ENCODE data around the gene CLDN1. TPM values are rescaled to one million over a fixed set of nuclear protein-coding genes. Genes with fewer than 3 reads are reported as not detected.

Gene CLDN1
- total RNA-seq, 1 experiment from 2014 or later: 4.4 TPM

- Mint-ChIP-seq H3K4me1 (peaks cover 14% of the 10 kb centered on the region), H3K27ac (no peak overlapping the region), H3K9me3 (peaks cover 8% of the 10 kb centered on the region; the same call in 1 of the 2 replicates), H3K4me3 (no peak overlapping the region), H3K27me3 (ENCODE audit: low read depth) (no peaks in the 10 kb centered on the region), H3K36me3 (no peaks in the 10 kb centered on the region)
- no peak for TF ChIP-seq SMAD4 (CRISPR knock-in tag; IDR thresholded peaks at IDR 0.05)
- TF ChIP-seq JAZF1 (CRISPR knock-in tag; IDR thresholded peaks at IDR 0.05): no peak
- TF ChIP-seq EMX1 (CRISPR knock-in tag; IDR thresholded peaks at IDR 0.05): no peak
- TF ChIP-seq FOXP1 (CRISPR knock-in tag; IDR thresholded peaks at IDR 0.05; ENCODE audit: borderline replicate concordance): no peak
- no peak for TF ChIP-seq ZNF512 (CRISPR knock-in tag; IDR thresholded peaks at IDR 0.05; ENCODE audit: borderline replicate concordance)
- TF ChIP-seq, protein P1, sequence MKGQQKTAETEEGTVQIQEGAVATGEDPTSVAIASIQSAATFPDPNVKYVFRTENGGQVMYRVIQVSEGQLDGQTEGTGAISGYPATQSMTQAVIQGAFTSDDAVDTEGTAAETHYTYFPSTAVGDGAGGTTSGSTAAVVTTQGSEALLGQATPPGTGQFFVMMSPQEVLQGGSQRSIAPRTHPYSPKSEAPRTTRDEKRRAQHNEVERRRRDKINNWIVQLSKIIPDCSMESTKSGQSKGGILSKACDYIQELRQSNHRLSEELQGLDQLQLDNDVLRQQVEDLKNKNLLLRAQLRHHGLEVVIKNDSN (CRISPR knock-in tag; IDR thresholded peaks at IDR 0.05): no peak
- TF ChIP-seq CBFB (CRISPR knock-in tag; IDR thresholded peaks at IDR 0.05; ENCODE audit: low read depth): no peak
- CTCF ChIA-PET: no interaction called here
- DNase-seq (ENCODE audit: low spot score) (no peak), ATAC-seq (no peak)
- POLR2A ChIA-PET: no interaction called here
Observed at GRCh38 chr3:190368881-190369280, 46.6 kb upstream of the CLDN1 start.

DNA sequence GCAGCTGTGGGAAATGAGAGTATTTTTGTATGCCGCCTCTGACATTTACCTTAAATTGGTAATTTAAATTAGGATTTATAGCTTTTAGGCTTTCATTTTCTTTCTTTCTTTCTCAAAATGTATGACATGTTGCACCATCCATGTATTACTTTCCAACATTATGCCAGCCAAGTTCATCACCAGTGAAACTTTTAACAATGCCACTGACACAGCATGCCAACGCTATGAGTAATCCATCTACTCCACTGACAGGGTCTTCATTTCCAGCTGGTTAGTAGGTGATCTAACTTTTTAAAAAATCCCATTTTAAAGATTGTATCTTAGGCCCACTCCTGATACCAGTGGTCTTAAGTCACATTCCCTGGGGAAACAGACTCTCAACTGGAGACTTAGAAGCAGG, 43.9 kb upstream of the CLDN1 start:
- CTCF ChIA-PET: interaction anchor here (0.8 kb wide), 1 partner anchor 44 kb away, joined by 3 read pairs; the partner anchor contains the start of gene CLDN1
- ATAC-seq: no peak
- Mint-ChIP-seq H3K36me3 (peaks cover 2% of the 10 kb centered on the region; the same call in 1 of the 2 replicates), H3K4me3 (no peak overlapping the region), H3K27ac (no peak overlapping the region), H3K4me1 (peaks cover 35% of the 10 kb centered on the region), H3K9me3 (peaks cover 11% of the 10 kb centered on the region), H3K27me3 (ENCODE audit: low read depth) (no peaks in the 10 kb centered on the region)
- no peak for DNase-seq (ENCODE audit: low spot score)
- POLR2A ChIA-PET: interaction anchor here (0.6 kb wide), 1 partner anchor 1775 kb away, joined by 3 read pairs; no protein-coding TSS in a partner anchor
- TF ChIP-seq ZNF121 (CRISPR knock-in tag; IDR thresholded peaks at IDR 0.05) (no peak), SMAD3 (CRISPR knock-in tag; IDR thresholded peaks at IDR 0.05; ENCODE audit: borderline replicate concordance) (no peak), TEAD4 (CRISPR knock-in tag; IDR thresholded peaks at IDR 0.05) (no peak), GRHL2 (CRISPR knock-in tag; IDR thresholded peaks at IDR 0.05; ENCODE audit: insufficient replicate concordance, severe bottlenecking) (no peak), ZNF317 (CRISPR knock-in tag; IDR thresholded peaks at IDR 0.05; ENCODE audit: borderline replicate concordance, low read depth) (no peak)
- TF ChIP-seq, protein P2, sequence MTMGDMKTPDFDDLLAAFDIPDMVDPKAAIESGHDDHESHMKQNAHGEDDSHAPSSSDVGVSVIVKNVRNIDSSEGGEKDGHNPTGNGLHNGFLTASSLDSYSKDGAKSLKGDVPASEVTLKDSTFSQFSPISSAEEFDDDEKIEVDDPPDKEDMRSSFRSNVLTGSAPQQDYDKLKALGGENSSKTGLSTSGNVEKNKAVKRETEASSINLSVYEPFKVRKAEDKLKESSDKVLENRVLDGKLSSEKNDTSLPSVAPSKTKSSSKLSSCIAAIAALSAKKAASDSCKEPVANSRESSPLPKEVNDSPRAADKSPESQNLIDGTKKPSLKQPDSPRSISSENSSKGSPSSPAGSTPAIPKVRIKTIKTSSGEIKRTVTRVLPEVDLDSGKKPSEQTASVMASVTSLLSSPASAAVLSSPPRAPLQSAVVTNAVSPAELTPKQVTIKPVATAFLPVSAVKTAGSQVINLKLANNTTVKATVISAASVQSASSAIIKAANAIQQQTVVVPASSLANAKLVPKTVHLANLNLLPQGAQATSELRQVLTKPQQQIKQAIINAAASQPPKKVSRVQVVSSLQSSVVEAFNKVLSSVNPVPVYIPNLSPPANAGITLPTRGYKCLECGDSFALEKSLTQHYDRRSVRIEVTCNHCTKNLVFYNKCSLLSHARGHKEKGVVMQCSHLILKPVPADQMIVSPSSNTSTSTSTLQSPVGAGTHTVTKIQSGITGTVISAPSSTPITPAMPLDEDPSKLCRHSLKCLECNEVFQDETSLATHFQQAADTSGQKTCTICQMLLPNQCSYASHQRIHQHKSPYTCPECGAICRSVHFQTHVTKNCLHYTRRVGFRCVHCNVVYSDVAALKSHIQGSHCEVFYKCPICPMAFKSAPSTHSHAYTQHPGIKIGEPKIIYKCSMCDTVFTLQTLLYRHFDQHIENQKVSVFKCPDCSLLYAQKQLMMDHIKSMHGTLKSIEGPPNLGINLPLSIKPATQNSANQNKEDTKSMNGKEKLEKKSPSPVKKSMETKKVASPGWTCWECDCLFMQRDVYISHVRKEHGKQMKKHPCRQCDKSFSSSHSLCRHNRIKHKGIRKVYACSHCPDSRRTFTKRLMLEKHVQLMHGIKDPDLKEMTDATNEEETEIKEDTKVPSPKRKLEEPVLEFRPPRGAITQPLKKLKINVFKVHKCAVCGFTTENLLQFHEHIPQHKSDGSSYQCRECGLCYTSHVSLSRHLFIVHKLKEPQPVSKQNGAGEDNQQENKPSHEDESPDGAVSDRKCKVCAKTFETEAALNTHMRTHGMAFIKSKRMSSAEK (CRISPR knock-in tag; IDR thresholded peaks at IDR 0.05; ENCODE audit: borderline replicate concordance): no peak
- TF ChIP-seq, protein P3, sequence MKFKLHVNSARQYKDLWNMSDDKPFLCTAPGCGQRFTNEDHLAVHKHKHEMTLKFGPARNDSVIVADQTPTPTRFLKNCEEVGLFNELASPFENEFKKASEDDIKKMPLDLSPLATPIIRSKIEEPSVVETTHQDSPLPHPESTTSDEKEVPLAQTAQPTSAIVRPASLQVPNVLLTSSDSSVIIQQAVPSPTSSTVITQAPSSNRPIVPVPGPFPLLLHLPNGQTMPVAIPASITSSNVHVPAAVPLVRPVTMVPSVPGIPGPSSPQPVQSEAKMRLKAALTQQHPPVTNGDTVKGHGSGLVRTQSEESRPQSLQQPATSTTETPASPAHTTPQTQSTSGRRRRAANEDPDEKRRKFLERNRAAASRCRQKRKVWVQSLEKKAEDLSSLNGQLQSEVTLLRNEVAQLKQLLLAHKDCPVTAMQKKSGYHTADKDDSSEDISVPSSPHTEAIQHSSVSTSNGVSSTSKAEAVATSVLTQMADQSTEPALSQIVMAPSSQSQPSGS (CRISPR knock-in tag; IDR thresholded peaks at IDR 0.05; ENCODE audit: borderline replicate concordance, low read depth): no peak

GRCh38 chr3:190362258-190362657, 40.0 kb upstream of the CLDN1 start:
- no peaks in the 10 kb centered on the region for H3K27me3 Mint-ChIP-seq (ENCODE audit: low read depth)
- peaks cover 11% of the 10 kb centered on the region for H3K9me3 Mint-ChIP-seq
- CTCF ChIA-PET: interaction anchor here (1.3 to 1.9 kb wide), 2 partner anchors 22 to 40 kb away, joined by 3 to 7 read pairs; partner anchors contain the start of gene CLDN1
- TF ChIP-seq ZNF263 (CRISPR knock-in tag; IDR thresholded peaks at IDR 0.05; ENCODE audit: low read depth) (no peak), NR3C1 (CRISPR knock-in tag; conservative IDR thresholded peaks at IDR 0.05; ENCODE audit: low read depth) (no peak), ZNF232 (CRISPR knock-in tag; IDR thresholded peaks at IDR 0.05) (no peak), CREM (CRISPR knock-in tag; IDR thresholded peaks at IDR 0.05) (no peak), ESRRA (CRISPR knock-in tag; IDR thresholded peaks at IDR 0.05; ENCODE audit: borderline replicate concordance) (no peak), ERG (CRISPR knock-in tag; IDR thresholded peaks at IDR 0.05) (no peak), SOX15 (CRISPR knock-in tag; IDR thresholded peaks at IDR 0.05) (no peak)
- TF ChIP-seq, protein P4, sequence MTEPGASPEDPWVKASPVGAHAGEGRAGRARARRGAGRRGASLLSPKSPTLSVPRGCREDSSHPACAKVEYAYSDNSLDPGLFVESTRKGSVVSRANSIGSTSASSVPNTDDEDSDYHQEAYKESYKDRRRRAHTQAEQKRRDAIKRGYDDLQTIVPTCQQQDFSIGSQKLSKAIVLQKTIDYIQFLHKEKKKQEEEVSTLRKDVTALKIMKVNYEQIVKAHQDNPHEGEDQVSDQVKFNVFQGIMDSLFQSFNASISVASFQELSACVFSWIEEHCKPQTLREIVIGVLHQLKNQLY (CRISPR knock-in tag; IDR thresholded peaks at IDR 0.05): no peak

More at GRCh38 chr3:190362258-190362657, 40.0 kb upstream of the CLDN1 start:
- peak overlapping the region; percentile 40 for H3K27ac Mint-ChIP-seq
- DNase-seq (ENCODE audit: low spot score): peak; percentile 30
- ATAC-seq: peak; percentile 66
- POLR2A ChIA-PET: no interaction called here
- H3K4me3 Mint-ChIP-seq: peak overlapping the region; percentile 1; the same call in 1 of the 2 replicates
- peaks cover 2% of the 10 kb centered on the region; the same call in 1 of the 2 replicates for H3K36me3 Mint-ChIP-seq
- H3K4me1 Mint-ChIP-seq: peaks cover 44% of the 10 kb centered on the region

Measured in WTC11 (cell line).